Measurements from ENCODE around the gene FOXD1.
"Not testable (repeated sequence)": the region's sequence is repeated elsewhere in the genome, so short reads cannot be mapped to it uniquely, and the experiment has no call there.

Gene FOXD1

DNA sequence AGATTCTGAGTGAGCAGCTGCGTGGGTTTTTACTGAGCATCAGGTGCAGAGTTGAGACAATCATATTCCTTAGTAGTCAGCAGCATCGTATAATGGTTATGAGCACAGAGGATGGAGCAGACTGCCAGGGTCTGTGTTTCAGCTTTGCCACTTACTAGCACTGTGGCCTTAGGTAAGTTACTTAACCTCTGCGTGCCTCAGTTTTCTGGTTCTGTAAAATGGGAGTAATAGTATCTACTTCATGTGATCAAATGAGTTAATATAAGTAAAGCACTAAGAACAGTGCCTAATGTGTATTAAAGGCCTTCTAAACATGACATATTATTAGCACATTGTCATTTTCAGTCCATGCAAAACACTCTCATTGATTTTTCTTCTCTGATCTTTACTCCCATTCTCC, 44.8 kb upstream of the FOXD1 start:
- POLR2A ChIA-PET: interaction anchor here (0.6 kb wide), 1 partner anchor 1144 kb away, joined by 3 read pairs; no protein-coding TSS in a partner anchor
- TF ChIP-seq, protein P1, sequence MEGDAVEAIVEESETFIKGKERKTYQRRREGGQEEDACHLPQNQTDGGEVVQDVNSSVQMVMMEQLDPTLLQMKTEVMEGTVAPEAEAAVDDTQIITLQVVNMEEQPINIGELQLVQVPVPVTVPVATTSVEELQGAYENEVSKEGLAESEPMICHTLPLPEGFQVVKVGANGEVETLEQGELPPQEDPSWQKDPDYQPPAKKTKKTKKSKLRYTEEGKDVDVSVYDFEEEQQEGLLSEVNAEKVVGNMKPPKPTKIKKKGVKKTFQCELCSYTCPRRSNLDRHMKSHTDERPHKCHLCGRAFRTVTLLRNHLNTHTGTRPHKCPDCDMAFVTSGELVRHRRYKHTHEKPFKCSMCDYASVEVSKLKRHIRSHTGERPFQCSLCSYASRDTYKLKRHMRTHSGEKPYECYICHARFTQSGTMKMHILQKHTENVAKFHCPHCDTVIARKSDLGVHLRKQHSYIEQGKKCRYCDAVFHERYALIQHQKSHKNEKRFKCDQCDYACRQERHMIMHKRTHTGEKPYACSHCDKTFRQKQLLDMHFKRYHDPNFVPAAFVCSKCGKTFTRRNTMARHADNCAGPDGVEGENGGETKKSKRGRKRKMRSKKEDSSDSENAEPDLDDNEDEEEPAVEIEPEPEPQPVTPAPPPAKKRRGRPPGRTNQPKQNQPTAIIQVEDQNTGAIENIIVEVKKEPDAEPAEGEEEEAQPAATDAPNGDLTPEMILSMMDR (IDR thresholded peaks at IDR 0.05; ENCODE audit: insufficient read depth, low read length, missing control alignments): no peak
- CTCF ChIA-PET: interaction anchor here (0.8 to 1.6 kb wide), 3 partner anchors 28 to 43 kb away, joined by 3 to 4 read pairs (median 4); no protein-coding TSS in a partner anchor
- H3K4me3 ChIP-seq (ENCODE audit: low read depth, low read length): no peak overlapping the region
- DNase-seq (ENCODE audit: low read depth, low spot score): no peak

DNA sequence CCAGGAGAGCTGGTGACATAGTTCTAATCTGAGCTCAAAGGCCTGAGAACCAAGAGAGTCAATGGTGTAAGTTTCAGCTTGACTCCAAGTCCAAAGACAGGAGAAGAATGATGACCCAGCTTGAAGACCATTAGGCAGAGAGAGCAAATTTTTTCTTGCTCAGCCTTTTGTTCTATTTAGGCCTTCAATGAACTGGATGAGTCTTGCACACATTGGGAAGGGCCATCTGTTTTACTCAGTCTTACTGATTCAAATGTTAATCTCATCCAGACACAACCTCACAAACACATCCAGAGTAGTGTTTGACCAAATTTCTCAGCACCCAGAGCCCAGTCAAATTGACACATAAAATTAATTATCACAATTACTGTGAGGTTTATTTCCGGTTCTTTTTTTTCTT, 42.6 kb upstream of the FOXD1 start:
- TF ChIP-seq, protein P1 (IDR thresholded peaks at IDR 0.05; ENCODE audit: insufficient read depth, low read length, missing control alignments): no peak
- POLR2A ChIA-PET: no interaction called here
- H3K4me3 ChIP-seq (ENCODE audit: low read depth, low read length): no peak overlapping the region
- CTCF ChIA-PET: no interaction called here
- no peak for DNase-seq (ENCODE audit: low read depth, low spot score)

DNA sequence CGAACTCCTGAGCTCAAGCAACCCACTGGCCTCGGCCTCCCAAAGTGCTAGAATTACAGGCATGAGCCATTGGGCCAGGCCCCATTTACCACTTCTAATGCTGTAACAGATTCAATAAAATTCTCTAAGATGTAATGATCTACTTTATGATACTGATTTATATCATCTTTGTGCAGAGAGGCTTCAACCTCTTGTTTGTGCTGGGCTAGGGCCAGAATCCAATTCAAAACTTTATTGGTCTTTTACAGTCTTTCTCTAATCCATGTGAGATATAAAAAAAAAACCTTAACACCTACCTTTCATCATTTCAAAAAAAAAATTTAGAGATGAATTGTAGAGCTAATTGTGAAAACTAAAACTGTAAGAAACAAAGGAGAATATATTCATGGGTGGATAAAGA, 41.5 kb upstream of the FOXD1 start:
- no peak for DNase-seq (ENCODE audit: low read depth, low spot score)
- no peak overlapping the region for H3K4me3 ChIP-seq (ENCODE audit: low read depth, low read length)
- TF ChIP-seq, protein P1 (IDR thresholded peaks at IDR 0.05; ENCODE audit: insufficient read depth, low read length, missing control alignments): no peak
- ChIA-PET POLR2A (no interaction called here), CTCF (no interaction called here)

DNA sequence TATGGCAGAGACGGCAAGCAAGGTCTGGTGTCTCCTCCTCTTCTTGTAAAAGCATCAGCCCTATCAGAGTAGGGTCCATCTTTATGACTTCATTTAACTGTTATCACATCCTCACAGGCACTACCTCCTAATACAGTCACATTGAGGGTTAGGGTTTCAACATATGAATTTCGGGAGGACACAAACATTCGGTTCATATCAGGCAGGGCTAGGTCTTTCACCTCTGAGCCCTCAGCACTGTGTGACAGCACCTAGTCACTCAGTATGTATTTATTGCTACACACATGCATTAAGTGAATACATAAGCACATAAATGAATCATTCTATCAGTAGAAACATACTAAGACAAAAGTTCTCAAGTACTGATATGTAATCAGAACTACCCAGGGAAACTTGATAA, 40.2 kb upstream of the FOXD1 start:
- TF ChIP-seq, protein P1 (IDR thresholded peaks at IDR 0.05; ENCODE audit: insufficient read depth, low read length, missing control alignments): no peak
- no peak for DNase-seq (ENCODE audit: low read depth, low spot score)
- H3K4me3 ChIP-seq (ENCODE audit: low read depth, low read length): no peak overlapping the region
- ChIA-PET POLR2A (no interaction called here), CTCF (interaction anchor here (2.4 kb wide), 1 partner anchor 35 kb away, joined by 7 read pairs; no protein-coding TSS in a partner anchor)

DNA sequence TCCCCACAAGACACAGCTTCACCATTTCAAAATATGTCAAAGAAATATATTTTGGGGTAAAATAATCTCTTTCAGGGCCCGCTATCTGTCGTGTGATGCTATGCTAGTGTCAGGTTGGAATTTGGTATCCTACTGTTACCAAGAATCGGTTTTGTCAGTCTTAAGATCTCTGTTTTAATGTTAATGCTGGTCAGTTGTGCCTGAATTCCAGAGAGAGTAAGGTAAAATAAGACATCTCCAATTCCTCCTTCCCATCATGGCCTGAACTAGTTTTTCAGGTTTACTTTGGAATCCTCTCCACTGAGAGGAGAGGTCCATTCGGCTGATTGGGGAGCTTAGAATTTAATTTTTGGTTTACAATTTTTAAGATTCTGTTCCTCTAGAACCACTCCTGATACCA, 39.2 kb upstream of the FOXD1 start:
- POLR2A ChIA-PET: no interaction called here
- TF ChIP-seq, protein P1 (IDR thresholded peaks at IDR 0.05; ENCODE audit: insufficient read depth, low read length, missing control alignments): no peak
- CTCF ChIA-PET: interaction anchor here (0.7 to 2.4 kb wide), 5 partner anchors 9 to 36 kb away, joined by 3 to 18 read pairs (median 5); no protein-coding TSS in a partner anchor
- no peak overlapping the region for H3K4me3 ChIP-seq (ENCODE audit: low read depth, low read length)
- DNase-seq (ENCODE audit: low read depth, low spot score): no peak

DNA sequence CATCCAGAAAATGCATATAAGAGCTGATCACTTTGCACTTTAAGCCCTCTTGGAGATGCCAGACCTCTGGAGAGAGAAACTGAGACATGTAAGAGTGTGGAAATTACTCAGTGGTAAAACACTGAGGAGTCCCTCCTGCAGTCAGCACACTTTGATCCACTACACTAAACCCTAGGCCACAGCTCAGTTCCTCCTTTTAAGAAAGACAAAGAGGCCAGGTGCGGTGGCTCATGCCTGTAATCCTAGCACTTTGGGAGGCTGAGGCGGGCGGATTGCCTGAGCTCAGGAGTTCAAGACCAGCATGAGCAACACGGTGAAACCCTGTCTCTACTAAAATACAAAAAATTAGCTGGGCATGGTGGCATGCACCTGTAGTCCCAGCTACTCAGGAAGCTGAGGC, 38.7 kb upstream of the FOXD1 start:
- DNase-seq (ENCODE audit: low read depth, low spot score); H3K4me3 ChIP-seq (ENCODE audit: low read depth, low read length); POLR2A ChIA-PET: not testable (repeated sequence)
- CTCF ChIA-PET: interaction anchor here (0.6 to 2.4 kb wide), 10 partner anchors 9 to 271 kb away, joined by 3 to 18 read pairs (median 4); partner anchors contain the start of gene BTF3
